PFSK-1 (cell line): ENCODE results near the gene RABL3.

Source experiments
- FOXP2 ChIP-seq: optimal IDR thresholded peaks from 2 replicates; pipeline ENCODE3; 2011; ENCODE audit warnings: borderline replicate concordance, control low read depth, inconsistent platforms; ENCODE audit not compliant: insufficient read depth; ENCODE audit errors: extremely low read length, extremely low read depth
- POLR2AphosphoS5 ChIP-seq: IDR thresholded peaks from 2 replicates; pipeline ENCODE4 v1.6.1; 2012; ENCODE audit warnings: low read depth, mild to moderate bottlenecking, control low read depth, low read length, moderate library complexity
- SIN3A ChIP-seq: IDR thresholded peaks from 2 replicates; pipeline ENCODE4 v1.6.1; 2012; ENCODE audit warnings: mild to moderate bottlenecking, low read length, moderate library complexity, borderline replicate concordance; ENCODE audit not compliant: insufficient read depth
- TAF1 ChIP-seq: IDR thresholded peaks from 2 replicates; pipeline ENCODE4 v1.6.1; 2012; ENCODE audit warnings: low read length, control low read depth, borderline replicate concordance; ENCODE audit not compliant: insufficient read depth
- TF ChIP-seq, protein P1 (sequence below), 2 experiments: IDR thresholded peaks; 2 replicates each; pipeline versions ENCODE4 v1.6.1 to v1.8.0; 2011 to 2012; ENCODE audit warnings: low read depth in 2 of 2, low read length in 2 of 2, control low read depth in 1 of 2, inconsistent platforms in 1 of 2, mild to moderate bottlenecking in 1 of 2, moderate library complexity in 1 of 2; ENCODE audit not compliant: insufficient read depth in 1 of 2

The RABL3 gene

DNA sequence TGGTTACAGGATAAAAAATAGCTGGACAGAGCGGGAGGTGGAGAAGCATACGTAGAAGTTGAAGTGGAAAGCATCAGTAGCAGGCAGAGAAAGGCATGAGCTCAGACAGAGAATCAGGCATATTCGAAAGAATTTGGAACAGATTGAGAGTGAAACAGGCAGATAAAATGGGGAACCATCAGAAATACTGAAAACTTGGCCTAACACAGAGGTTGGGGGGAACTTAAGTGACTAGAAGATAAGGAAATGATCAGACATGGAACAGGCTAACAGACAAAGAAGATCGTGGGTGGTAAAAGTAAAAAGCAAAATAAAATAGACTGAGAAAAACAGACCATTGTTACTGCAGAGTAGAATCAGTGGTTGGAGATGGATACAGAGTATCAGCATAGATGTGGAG is 33.1 kb upstream of the RABL3 start:
- no peak for TF ChIP-seq SIN3A
- TF ChIP-seq FOXP2 = no peak
- no peak for TF ChIP-seq POLR2AphosphoS5
- no peak for TF ChIP-seq TAF1
- TF ChIP-seq, protein P1, sequence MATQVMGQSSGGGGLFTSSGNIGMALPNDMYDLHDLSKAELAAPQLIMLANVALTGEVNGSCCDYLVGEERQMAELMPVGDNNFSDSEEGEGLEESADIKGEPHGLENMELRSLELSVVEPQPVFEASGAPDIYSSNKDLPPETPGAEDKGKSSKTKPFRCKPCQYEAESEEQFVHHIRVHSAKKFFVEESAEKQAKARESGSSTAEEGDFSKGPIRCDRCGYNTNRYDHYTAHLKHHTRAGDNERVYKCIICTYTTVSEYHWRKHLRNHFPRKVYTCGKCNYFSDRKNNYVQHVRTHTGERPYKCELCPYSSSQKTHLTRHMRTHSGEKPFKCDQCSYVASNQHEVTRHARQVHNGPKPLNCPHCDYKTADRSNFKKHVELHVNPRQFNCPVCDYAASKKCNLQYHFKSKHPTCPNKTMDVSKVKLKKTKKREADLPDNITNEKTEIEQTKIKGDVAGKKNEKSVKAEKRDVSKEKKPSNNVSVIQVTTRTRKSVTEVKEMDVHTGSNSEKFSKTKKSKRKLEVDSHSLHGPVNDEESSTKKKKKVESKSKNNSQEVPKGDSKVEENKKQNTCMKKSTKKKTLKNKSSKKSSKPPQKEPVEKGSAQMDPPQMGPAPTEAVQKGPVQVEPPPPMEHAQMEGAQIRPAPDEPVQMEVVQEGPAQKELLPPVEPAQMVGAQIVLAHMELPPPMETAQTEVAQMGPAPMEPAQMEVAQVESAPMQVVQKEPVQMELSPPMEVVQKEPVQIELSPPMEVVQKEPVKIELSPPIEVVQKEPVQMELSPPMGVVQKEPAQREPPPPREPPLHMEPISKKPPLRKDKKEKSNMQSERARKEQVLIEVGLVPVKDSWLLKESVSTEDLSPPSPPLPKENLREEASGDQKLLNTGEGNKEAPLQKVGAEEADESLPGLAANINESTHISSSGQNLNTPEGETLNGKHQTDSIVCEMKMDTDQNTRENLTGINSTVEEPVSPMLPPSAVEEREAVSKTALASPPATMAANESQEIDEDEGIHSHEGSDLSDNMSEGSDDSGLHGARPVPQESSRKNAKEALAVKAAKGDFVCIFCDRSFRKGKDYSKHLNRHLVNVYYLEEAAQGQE (IDR thresholded peaks at IDR 0.05; ENCODE audit: insufficient read depth in 1 of 2, low read depth in 2 of 2, low read length in 2 of 2) = no peak

DNA sequence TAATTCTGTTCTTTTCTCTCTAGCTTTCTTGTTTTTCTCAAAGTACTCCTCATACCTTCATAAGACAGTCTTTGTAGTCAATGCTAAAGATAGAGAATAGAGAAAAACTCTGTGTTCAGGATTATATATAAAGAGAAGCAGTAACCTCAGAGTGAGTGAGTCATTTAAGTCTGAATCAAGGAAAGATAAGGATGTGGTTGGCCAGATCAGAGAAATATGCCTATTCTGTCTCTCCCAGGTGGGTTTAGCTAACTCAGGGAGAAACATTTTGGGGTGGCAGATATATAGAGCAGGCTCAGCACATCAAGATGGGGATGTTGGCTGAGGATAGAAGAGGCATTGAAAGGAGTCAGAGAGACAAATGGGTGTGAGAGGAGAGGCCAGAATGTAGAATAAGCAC is 31.6 kb upstream of the RABL3 start:
- no peak for TF ChIP-seq TAF1
- no peak for TF ChIP-seq SIN3A
- no peak for TF ChIP-seq POLR2AphosphoS5
- TF ChIP-seq FOXP2 = no peak
- TF ChIP-seq, protein P1 (IDR thresholded peaks at IDR 0.05; ENCODE audit: insufficient read depth in 1 of 2, low read depth in 2 of 2, low read length in 2 of 2) = no peak

DNA sequence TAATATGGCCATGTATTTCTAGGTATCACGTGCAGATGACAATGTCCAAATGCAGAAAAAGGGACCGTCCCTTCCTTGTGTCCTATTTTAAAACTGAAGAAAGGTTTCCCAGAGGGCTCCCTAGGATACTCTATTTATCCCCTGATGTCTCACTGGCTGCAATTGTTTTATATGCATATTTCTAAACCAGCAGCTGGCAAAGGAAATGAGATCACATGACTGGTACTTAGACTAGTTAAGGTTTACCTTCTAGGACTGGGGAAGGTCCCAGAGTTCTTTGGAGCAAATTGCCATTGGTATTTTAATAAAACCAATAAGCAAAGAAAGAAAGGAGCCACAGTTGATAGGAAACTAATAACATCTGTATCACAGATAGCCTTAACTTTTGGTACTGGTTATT is 29.8 kb upstream of the RABL3 start:
- no peak for TF ChIP-seq TAF1
- TF ChIP-seq SIN3A = no peak
- no peak for TF ChIP-seq POLR2AphosphoS5
- TF ChIP-seq, protein P1 (IDR thresholded peaks at IDR 0.05; ENCODE audit: insufficient read depth in 1 of 2, low read depth in 2 of 2, low read length in 2 of 2) = no peak
- TF ChIP-seq FOXP2 = no peak

DNA sequence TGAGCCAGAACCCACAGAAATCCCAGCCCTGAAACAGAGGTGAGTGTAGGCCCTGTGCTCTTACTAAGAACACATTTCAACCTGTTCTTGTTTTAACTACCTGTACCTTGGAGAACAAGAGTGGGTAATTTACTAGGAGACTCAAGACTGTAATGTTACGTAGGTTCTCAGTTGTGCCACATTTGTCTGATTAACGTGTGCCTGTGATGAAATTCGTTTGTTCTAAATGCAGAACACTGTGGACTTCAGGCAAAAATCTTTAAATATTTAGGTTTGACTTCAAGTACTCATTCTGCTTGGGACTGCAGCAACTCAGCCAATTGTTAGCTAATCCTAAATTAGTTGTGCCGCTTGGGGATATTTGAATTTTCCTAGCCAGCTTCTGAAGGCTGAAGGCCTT is 28.6 kb upstream of the RABL3 start:
- no peak for TF ChIP-seq SIN3A
- TF ChIP-seq FOXP2 = no peak
- no peak for TF ChIP-seq TAF1
- no peak for TF ChIP-seq POLR2AphosphoS5
- TF ChIP-seq, protein P1 (IDR thresholded peaks at IDR 0.05; ENCODE audit: insufficient read depth in 1 of 2, low read depth in 2 of 2, low read length in 2 of 2) = no peak

DNA sequence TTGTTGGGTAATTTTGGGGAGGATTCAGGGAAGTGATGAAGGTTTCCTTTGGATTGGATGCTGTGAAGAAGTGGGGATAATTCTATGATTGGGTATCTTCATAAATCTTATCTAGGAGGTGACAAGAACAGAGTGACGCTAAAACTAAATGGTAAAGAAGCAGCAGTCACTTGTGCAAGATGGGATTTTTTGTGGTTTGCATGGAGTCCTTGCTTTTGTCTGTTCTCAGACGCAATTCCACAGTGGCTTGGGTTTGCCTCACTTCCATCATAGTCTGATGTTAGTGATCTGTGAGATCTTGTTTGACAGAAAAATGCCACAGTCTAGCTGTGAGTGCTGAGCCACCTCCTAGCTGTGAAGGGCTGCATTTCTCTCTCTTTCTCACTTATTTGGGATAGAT is 27.1 kb upstream of the RABL3 start:
- TF ChIP-seq SIN3A = no peak
- TF ChIP-seq, protein P1 (IDR thresholded peaks at IDR 0.05; ENCODE audit: insufficient read depth in 1 of 2, low read depth in 2 of 2, low read length in 2 of 2) = no peak
- TF ChIP-seq POLR2AphosphoS5 = no peak
- no peak for TF ChIP-seq FOXP2
- TF ChIP-seq TAF1 = no peak
